ENCODE measurements around the gene RNF166.

The RNF166 gene

DNA sequence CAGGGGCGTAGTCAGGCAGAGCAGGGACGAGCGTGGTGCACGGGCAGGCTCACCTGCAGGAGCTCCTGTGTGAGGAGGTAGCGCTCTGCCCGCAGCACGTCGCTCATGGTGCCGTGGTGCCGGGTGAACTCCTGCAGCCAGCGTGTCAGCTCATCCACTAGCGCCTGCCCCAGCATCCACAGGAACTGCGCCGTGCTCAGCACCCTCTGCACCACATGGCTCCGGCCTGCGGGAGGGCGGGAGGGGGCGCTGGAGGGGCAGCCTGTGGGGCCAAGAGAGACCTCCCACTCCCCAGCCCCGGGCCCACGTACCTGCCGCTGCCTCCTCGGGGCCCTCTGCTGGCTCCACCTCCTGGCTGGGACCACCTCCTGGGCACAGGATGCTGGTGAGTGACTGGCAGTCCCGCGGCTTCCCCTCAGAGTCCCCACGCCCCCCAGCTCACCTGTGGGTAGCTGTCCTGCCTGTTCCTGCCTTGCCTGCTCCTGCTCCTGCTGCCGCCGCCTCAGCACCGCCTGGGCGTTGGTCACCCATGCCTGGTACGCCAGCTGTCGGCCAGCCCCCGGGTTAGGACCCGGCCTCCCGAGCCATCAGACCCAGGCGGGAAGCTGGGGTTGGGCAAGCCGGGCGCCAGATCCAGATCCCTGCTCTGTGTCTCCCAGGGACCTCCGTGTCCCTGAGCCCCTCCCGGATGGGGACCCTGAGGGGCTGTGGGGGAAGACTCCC is 16.7 kb upstream of the RNF166 start:
- no peak for DNase-seq

- DNase-seq: no peak
Observed at GRCh38 chr16:88721815-88722755, 15.9 kb upstream of the RNF166 start.

GRCh38 chr16:88721236-88721635 is 15.0 kb upstream of the RNF166 start:
- no peak for DNase-seq

DNA sequence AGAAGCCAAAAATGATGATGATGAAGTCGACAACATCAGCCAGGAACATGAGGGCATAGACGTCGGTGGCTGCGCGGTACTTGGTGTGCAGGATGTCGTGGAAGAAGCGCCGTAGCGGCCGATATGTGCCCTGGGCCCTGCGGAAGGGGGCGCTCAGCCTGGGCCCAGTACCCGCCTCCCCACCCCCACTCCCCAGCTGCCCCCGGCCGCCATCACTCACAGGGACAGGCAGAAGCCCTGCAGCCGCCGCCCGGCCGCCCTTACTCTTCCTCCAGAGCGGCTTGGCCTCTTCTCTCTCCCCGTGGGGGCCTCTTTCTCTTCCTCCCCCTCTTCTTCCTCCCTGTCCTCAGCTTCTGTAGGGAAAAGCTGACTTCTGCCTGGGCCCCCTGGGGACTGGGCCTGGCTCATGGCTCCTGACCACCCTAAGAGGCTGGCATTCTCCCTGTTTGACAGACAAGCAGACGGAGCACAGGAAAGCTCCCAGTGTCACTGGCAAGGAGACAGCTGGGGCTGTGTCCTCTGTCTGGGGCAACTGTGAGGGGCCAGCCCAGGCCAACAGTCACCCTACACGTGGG is 14.3 kb upstream of the RNF166 start:
- DNase-seq: no peak

- DNase-seq: no peak
Observed at GRCh38 chr16:88719933-88720296, 13.7 kb upstream of the RNF166 start.

DNA sequence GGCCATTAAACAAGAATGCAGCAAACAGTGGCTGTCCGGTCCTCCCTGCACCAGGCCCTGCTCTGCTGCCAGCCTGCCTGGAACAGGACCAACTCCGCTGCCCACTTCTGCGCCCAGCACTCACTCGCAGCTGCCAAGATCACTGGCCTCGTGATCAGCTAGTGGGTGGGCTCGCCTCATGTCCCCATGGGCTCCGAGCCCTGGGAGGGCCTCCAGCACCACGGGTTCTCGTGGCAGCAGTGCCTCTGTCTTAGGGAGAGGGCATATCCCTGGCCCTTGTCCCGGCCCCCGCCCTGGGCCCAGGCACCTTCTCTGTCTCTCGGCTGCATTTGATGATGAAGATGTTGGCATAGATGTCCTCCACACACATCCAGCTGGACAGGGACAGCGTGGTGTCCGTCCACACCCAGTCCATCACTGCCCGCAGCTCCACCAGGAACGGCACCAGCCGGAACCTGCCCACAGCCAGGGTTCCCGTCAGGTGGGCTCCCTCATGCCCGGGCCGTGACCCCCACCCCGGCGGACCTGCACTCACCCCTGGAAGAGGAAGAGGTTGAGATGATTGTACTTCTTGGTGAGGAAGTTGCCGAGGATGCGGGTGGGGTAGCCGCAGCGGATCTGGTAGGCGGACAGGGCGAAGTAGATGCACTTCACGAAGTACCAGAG is 13.2 kb upstream of the RNF166 start:
- no peak for DNase-seq

DNA sequence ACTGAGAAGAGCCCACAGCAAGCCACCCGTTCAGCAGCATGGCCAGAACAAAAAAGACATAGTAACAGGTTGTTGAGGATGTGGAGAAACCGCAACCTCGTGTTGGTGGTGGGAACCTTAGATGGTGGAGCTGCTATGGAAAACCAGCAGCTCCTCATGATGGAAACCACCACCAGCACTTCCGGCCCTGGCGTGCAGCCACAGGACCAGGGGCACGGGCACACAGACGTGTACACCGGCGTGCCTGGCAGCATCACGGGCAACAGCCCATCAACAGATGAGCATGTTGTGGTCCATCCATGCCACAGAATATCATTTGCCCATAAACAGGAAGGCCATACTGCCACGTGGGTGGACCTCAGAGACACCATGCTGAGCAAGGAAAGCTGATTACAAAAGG is 12.0 kb upstream of the RNF166 start:
- DNase-seq: no peak

GRCh38 chr16:88716601-88717001 is 10.4 kb upstream of the RNF166 start:
- DNase-seq: no peak

DNA sequence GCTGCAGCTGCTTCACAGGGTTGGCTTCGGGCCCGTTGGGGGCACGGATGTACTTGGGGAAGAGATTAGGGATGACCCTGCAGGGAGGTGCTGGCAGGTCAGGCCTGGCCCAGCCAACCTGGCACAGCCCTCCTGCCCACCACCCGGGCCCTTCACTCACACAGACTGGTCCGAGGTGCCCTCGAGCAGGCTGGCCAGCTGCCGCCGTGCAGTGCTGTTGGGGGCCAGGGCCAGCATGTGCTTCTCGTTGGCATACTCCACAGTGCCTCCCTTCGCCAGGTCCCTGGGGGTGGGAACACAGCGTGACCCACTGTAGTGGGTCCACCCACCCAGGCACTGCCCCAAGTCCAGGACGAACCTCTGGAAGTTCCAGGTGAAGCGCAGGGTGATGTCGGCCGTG is 10.0 kb upstream of the RNF166 start:
- DNase-seq: no peak

GRCh38 chr16:88715312-88716190 is 9.3 kb upstream of the RNF166 start:
- DNase-seq: no peak

- DNase-seq: no peak
Observed at GRCh38 chr16:88714420-88715302, 8.5 kb upstream of the RNF166 start.

GRCh38 chr16:88713568-88714419 is 7.6 kb upstream of the RNF166 start:
- DNase-seq: no peak

- no peak for DNase-seq
Observed at GRCh38 chr16:88713054-88713453, 6.8 kb upstream of the RNF166 start.

GRCh38 chr16:88712362-88712979 is 6.3 kb upstream of the RNF166 start:
- no peak for DNase-seq

DNA sequence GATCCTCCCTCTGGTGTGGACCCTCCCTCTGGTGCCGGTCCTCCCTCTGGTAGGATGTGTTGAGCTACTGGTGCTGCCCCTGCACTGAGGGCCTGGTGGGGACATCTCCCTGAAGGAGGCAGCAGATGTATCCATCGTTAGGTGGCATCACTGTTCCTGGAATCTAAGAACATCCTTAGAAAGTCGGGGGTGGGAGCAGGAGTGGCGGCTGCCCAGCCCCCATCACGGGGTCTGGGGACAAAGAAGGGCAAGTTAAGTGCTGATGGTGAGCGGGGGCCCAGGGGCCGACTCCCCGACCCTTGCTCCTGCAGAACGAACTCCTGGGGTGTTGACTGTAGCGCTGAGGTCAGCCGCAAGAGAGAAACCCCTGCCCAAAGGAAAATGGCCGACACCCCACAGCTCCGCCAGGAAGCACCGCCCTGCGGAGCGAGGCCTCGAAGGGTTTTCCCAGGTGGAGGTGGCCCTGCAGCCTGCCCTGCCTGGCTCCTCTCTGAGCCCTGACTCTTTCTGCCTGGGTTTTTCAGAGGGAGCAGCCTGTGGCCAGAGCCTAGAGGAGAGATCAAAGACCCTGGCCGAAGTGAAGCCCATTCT is 5.6 kb upstream of the RNF166 start:
- DNase-seq: no peak

DNA sequence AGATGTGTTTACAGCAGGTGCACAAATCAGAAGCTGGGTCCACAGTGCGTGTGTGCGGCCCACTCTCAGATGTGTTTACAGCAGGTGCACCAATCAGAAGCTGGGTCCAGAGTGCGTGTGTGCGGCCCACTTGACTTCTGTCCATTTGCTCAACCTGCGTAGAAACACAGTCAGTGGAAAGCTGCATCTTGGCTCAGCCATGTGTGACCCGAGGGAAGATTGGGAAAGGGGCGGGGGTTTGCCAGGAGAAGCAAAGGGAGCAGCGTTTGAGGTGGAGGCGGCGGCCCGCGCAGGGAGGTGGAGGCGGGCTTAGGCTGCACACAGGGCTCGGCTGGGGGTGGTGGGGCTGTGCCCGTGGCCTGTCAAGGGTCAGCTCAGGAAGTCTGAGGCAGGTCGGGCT is 4.3 kb upstream of the RNF166 start:
- no peak for DNase-seq

DNA sequence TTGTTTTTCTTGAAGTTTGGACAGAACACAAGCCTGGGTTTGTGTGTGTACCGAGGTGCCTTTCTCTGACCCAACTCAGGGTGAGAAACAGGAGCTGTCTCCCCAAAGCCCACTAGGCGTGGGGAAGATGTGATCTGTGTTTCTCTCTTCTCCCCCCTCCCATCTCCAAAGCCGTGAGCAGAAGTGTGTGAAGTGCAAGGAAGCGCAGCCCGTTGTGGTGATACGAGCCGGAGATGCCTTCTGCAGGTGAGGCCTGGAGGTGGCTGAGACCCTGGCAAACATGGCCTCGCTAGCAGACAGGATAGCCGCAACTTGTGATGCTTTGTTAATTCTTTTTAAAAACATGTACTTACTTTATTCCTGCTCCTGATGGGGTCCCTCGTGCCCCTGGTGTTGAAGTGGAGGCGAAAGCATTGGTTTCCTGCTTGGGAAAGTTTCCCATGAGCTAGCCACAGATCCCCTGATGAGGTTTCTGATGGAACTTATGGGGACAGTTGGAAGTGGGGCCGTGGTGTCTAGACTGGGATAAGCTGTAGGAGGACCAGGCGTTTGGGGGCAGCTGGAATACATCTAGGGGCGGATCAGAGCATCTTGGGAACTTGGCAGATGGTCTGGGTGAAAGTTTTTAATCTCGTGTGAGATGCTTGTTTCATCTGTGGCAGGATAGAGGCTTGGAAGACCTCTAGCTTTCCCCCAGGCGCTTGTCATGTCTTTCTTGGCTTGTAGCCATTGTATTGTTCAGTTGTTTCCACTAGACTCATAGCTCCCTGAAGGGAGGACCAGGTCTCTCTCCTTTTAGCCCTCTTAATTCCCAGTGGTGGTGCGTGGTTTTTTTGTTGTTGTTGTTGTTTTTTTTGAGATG is 988 bp upstream of the RNF166 start:
- peak; percentile 84 for DNase-seq

DNA sequence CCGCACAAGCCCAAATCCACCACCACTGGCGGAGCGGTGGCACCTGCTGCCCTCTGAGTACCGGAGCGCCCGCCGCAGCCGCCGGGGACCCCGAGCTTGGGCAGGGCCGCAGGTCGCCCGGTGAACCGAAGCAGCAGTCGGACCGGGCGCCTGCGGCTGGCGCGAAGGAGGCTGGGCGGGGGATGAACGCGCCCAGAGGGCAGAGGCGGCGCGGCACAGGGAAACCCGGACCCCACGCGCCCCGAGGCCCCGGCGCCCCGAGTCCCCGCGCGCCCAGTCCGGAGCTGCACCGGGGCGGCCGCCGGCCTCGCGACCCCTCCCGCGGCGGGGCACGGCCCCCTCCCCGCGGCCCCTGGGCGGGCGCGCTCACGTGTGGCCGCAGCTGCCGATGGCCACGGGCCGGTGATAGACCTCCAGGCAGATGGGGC is 393 bp downstream of the RNF166 start:
- DNase-seq: no peak
